ENCODE measurements around the gene PNLIPRP1.

Gene PNLIPRP1

GRCh38 chr10:116590590-116591444, at the start of gene PNLIPRP1:
Gene PNLIPRP1, plus strand, starts transcription at chr10:116590959. Its CDS starts 171 bp downstream, at chr10:116591130.
- no peak for DNase-seq

DNA sequence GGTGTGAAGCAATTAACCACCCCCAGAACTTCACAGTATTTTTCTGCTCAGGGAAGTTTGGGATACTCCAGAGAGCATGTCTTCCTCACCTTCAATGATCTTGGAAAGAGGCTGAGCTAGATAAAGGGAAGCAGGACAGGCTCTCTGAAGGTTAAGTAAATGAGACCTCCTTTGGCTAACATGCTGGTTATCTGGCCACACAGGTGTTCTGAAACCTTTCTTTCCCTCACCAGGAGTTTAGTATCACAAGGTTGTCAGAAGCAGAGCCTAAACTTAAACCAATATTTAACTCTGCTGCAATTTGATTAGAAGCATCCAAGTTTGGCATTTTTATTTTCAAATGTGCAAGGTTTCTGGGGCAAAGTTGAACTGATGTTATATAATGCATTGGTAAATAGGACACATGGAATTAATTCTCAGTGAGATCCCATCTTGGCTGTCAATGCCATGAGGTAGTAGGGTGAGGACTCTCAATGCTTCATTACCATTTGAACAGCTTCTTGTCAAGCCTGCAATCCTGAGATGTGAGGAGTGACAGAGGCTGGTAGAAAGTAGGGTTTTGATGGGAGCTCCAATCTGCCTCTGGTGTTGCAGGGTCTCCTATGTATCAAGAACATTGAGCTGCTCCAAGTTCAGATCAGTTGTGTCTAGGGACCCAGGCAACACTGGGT, 48.6 kb upstream of the PNLIPRP1 start:
- no peak for DNase-seq

GRCh38 chr10:116545122-116545521, 45.6 kb upstream of the PNLIPRP1 start:
- DNase-seq = no peak

- DNase-seq = no peak
Observed at GRCh38 chr10:116545756-116546155, 45.0 kb upstream of the PNLIPRP1 start, which contains the start of gene PNLIP. Gene PNLIP, plus strand, starts transcription at chr10:116545931. Its CDS starts 162 bp downstream, at chr10:116546093.

DNA sequence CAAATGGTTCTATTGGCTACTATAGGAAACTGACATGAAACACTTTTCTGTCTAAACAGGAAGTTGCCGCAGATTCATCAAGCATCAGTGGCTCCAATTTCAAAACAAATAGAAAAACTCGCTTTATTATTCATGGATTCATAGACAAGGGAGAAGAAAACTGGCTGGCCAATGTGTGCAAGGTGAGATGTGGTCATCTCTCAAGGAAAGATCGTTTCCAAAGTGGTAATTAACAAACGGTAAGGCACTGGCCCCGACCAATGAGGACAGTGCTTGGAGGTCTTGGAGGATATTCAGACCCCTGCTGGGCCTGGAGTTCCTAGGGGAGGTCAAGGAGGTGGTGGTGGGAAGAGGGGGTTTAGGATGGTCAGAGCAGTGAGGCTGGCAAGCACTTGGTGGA, 42.5 kb upstream of the PNLIPRP1 start:
- no peak for DNase-seq

- no peak for DNase-seq
Observed at GRCh38 chr10:116553378-116553980, 37.3 kb upstream of the PNLIPRP1 start.

- no peak for DNase-seq
Observed at GRCh38 chr10:116554628-116555027, 36.1 kb upstream of the PNLIPRP1 start.

GRCh38 chr10:116555880-116556279, 34.9 kb upstream of the PNLIPRP1 start:
- DNase-seq = no peak

GRCh38 chr10:116557305-116557880, 33.4 kb upstream of the PNLIPRP1 start:
- DNase-seq = no peak

DNA sequence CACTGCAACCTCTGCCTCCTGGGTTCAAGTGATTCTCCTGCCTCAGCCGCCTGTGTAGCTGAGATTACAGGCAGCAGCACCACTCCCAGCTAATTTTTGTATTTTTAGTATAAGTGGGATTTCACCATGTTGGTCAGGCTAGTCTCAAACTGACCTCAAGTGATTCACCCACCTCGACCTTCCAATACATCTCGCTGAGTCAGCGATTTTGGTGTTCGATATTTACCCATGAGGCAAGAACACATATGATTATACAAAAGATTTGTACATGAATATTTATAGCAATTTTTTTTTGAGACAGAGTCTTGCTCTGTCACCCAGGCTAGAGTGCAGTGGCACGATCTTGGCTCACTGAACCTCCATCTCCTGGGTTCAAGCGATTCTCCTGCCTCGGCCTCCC, 25.2 kb upstream of the PNLIPRP1 start:
- DNase-seq = no peak

DNA sequence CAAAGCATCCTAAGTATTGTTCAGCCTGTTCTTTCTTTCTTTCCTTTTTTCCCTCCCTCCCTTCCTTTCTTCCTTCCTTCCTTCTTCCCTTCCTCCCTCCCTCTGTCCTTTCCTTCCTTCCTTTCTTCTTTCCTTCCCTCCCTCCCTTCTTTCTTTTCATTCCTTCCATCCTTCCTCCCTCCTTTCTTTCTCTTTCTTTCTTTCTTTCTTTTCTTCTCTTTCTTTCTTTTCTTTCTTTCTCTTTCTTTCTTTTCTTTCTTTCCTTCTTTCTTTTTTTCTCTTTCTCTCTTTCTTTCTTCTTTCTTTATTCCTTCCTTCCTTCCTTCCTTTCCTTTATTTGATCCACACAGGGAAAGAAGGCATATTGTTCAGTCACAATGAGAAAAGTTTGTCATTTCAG, 23.8 kb upstream of the PNLIPRP1 start:
- no peak for DNase-seq

GRCh38 chr10:116567335-116567734, 23.4 kb upstream of the PNLIPRP1 start:
- no peak for DNase-seq

DNA sequence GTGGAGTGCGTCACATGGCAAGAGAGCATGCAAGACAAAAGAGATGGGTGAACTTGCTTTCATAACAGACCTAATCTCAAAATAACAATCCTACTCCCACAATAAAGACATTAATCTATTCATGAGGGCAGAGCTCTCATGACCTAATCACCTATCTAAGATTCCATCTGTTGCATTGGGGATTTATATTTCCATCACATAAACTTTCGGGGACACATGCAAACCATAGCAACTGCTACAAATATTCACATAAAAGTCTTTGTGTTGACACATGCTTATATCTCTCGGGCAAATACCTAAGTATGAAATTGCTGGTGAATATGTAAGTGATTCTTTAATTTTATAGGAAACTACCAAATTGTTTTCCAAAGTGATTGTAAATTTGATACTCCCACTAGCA, 16.0 kb upstream of the PNLIPRP1 start:
- DNase-seq = no peak

- DNase-seq = no peak
Observed at GRCh38 chr10:116587878-116588591, 2.7 kb upstream of the PNLIPRP1 start.

- no peak for DNase-seq
Observed at GRCh38 chr10:116588995-116589394, 1.8 kb upstream of the PNLIPRP1 start.

GRCh38 chr10:116589926-116590325, 833 bp upstream of the PNLIPRP1 start:
- DNase-seq = no peak

GRCh38 chr10:116593139-116593740, 2.5 kb downstream of the PNLIPRP1 start:
- no peak for DNase-seq

- no peak for DNase-seq
Observed at GRCh38 chr10:116594525-116595035, 3.8 kb downstream of the PNLIPRP1 start.

- DNase-seq = no peak
Observed at GRCh38 chr10:116596062-116596461, 5.3 kb downstream of the PNLIPRP1 start.

DNA sequence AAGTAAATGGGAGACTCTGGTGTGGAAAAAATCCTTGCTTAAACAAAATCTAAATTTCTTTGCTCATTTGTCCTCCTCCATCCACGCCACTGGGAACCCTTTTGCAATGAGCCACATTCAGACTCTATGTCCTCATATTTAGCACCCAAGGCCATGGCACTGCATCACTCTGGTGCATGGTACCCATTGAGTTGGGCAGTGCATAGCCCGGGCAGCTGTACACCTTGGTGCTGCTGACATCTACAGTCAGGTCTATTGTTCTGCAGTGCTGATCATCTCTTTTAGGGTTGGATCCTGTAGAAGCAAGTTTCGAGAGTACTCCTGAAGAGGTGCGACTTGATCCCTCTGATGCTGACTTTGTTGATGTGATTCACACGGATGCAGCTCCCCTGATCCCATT, 6.8 kb downstream of the PNLIPRP1 start:
- no peak for DNase-seq

GRCh38 chr10:116598329-116598728, 7.6 kb downstream of the PNLIPRP1 start:
- DNase-seq = no peak

GRCh38 chr10:116599991-116600390, 9.2 kb downstream of the PNLIPRP1 start:
- DNase-seq = no peak
